Globus pallidus (tissue), 1 donor: ENCODE data around the gene STK40.

Experiments used
- DNase-seq: peaks from one replicate; pipeline ENCODE4 v3.0.0-alpha.2; 2015; ENCODE audit warnings: low spot score

Gene STK40

GRCh38 chr1:36385410-36386264 is at the start of gene STK40:
Gene STK40, minus strand, starts transcription at chr1:36385924. Its CDS starts 24,592 bp downstream, at chr1:36361332.
- peak; percentile 99 for DNase-seq

DNA sequence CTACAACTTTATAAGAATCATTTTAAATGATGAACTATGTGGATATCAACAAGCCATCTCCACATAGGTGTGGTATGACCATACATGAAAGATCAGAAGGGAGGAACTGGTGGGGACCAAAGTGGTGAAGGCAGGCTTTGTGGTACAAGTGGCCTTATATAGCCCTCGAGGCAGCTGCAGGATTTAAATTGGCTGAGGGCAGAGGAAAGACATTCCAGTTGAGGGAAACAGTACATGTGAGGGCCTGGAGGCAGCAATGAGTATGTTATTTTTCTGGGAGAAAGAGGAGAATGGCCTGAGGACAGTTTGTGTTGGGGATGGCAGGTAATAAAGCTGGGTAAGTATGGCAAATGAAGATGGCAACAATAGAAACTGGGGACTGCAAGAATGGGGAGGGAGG is 47.4 kb upstream of the STK40 start:
- no peak for DNase-seq

DNA sequence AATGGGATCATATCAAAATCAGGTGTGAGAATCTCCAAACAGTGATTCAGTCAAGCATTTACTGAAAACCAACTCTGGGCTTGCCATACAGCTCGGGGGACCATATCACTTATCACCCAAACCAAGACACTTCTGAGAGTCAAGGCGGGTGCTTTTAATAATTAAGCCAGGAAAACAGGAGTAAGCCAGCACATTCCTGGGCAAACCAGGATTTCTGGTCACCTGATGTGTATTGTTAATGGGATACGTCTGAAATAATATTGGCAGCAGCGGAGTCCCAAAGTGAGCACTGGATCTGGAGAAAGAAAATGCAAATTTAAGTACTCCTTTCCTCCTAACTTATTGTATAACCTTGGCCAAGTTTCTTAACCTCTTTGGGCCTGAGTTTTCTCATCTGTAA is 46.9 kb upstream of the STK40 start:
- no peak for DNase-seq

GRCh38 chr1:36425791-36426190 is 40.1 kb upstream of the STK40 start:
- DNase-seq, result no peak

DNA sequence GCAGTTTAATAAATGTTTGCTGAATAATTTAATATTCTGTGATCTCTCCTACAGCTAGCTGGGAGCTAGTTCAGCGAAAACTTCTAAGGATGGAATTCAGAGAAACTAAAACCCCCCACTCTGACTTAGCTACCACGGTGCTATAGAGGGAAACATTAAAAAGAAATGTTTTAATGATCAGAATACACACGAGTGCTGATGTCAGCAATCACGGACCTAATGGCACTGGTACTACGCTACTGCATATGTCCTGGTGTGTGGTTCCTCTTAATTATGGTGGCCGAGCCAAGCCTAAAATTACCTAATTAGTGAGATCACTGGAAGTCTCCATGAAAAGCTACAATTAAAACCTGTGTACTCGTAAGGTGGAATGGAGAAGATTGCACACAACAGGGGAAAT is 35.9 kb upstream of the STK40 start:
- DNase-seq, result no peak

GRCh38 chr1:36420836-36421317 is 35.2 kb upstream of the STK40 start:
- peak; percentile 75 for DNase-seq

GRCh38 chr1:36420409-36420808 is 34.7 kb upstream of the STK40 start:
- DNase-seq, result no peak

GRCh38 chr1:36419569-36419968 is 33.8 kb upstream of the STK40 start:
- no peak for DNase-seq

- no peak for DNase-seq
Measured at GRCh38 chr1:36419140-36419539, 33.4 kb upstream of the STK40 start.

DNA sequence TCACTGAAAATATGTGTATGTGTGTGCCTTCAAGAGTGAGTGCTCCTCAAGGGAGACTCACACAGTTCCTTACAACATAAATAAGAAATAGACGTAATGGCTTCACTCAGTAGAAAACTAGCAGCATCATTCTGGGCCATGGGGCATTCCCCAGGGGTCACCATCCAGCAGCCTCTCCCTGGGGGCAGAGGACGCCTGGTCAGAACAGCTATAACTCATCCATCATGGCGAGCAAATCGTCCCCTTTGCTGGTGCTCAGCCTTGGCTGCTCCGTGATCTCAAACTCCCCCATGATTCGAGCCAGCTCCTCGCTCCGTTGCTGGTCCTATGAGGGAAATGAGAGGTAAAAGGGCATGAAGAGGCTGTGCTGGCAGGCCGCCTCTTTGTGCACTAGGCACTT is 32.2 kb upstream of the STK40 start:
- no peak for DNase-seq

- no peak for DNase-seq
Measured at GRCh38 chr1:36415661-36416326, 30.1 kb upstream of the STK40 start.

GRCh38 chr1:36414384-36414783 is 28.7 kb upstream of the STK40 start:
- DNase-seq, result no peak

DNA sequence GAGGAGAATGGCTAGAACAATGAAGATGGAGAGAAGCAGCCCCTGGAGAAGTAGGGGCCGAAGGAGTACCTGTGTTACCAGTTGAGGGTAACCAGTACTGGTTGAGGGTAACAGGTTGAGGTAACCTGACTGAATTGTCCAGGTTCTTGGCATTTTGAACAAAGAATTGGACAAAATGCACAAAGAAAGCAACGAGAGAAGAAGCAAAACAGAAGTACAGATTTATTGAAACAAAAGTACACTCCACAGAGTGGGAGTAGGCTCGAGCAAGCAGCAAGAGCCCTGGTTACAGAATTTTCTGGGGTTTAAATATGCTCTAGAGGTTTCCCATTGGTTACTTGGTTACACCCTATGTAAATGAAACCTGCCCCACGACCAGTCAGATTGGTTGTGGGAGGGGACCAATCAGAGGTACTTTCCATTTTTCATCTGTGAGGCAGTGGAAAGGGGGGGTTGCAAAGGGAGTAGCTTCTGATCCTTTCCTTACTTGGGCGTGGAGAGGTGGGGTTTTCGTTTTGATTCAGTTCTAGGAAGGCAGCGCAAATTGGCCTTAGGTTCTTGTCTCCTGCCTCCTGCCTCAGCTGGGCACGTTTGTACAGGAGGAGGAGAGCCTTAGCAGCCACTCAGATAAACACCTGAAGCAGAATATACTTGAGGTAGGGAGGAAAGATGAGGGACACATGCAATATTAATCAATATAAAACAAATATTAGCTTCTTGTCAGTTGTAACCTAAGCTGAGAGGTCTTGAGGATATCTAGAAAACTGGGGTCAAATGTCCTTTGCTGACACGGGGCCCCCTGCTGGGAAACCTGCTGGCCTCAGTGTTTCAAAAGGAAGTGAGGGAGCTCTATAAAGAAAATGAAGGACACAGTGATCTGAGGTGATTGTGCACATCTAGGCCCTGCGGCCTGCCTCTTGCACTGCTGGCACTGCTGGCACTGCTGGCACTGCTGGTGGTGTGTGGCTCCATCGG is 26.2 kb upstream of the STK40 start:
- DNase-seq, result no peak

DNA sequence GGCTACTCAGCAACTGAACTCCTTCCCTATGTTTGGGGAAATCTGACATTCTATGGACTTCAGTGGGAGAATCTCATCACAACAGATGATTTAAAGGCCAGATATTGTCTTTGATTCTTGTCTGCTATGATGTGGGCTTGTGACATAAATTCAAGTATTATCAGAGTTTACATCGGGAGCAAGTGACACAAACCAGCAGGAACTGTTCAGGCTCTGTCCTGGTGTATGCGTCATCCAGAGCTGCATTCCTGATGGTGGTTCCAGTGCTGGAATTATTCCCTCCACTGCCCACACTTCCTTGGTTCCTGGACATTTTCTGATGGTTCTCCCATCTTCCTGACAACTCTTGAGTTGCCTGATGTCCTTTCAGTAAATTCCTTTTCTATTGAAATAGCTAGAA is 22.8 kb upstream of the STK40 start:
- DNase-seq, result no peak

GRCh38 chr1:36406440-36406839 is 20.7 kb upstream of the STK40 start:
- DNase-seq, result no peak

- no peak for DNase-seq
Measured at GRCh38 chr1:36402504-36402890, 16.8 kb upstream of the STK40 start.

- no peak for DNase-seq
Measured at GRCh38 chr1:36401602-36402503, 16.1 kb upstream of the STK40 start.

DNA sequence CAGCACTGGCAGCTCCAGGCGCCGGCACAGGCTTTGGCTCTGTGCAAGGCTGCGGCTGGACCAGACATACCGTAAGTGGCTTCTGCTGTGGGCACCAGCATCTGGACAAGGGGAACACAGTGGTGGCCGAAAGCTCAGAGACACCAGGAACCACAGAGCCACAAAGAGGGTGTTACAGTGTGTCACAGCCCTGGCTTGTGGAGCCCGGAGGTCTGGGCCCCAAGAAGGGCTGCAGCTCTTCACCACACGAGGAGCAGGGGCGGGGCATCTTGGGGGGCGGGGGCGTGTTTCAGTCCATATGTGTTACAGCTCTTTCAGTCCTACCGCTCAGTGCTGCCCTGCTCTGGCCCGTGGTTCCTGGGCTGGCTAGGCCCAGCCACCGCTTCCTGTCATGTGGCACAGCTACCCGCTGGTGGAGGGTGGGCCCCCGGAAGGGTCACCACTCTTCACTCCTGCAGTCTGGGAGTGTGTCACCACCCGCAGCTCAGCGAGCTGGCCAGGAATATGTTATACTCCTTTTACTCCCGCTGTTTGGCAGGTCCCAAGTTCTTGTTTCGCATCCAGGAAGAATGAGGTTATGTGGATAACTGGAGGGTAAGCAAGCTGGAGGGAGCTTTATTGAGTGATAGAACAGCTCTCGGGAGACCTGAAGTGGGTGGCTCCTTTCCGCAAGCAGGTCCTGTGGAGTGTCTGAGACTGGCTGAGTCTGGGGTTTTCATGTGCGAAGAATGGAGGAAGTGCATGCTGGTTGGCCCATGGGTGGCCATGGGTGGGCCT is 15.3 kb upstream of the STK40 start:
- DNase-seq, result peak; percentile 54

DNA sequence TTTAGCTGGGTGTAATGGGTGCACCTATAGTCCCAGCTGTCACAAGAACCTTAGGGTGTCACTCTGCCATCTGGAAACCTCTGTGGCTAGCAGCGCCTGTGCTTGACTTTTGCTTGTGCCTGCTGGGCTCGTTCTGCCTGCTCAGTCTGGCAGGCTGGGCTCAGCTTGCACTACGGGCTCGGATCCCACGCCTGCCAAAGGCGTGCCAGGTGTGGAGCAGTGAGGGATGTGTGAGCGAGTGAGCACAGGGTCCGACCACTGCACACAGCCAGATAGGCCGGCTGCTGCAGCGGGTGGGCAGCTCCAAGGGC is 14.7 kb upstream of the STK40 start:
- DNase-seq, result no peak

DNA sequence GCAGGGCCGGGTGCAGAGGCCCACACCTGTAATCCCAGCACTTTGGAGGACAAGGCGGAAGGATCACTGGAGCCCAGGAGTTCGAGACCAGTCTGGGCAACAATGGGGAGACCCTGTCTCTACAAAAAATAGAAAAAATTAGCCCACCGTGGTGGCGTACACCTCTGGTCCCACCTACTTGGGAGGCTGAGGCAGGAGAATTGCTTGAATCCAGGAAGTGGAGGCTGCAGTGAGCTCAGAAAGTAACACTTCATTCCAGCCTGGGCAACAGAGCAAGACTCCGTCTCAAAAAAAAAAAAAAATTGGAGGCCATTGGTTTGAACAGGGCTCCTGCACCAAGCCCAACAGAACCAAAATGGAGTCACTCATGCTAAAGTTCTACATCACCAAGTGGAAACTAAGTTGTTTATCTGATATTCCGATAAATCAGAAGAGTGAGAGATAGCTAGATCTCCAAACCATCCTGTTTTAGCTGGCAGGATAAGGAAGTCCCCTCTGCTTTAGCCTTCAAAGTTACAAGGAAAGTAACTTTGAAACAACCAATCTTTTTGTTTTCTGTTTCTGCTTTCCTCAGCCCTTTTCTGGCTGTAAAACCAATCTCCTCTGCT is 12.8 kb upstream of the STK40 start:
- no peak for DNase-seq
